ENCODE data around the gene IL15.

DNA sequence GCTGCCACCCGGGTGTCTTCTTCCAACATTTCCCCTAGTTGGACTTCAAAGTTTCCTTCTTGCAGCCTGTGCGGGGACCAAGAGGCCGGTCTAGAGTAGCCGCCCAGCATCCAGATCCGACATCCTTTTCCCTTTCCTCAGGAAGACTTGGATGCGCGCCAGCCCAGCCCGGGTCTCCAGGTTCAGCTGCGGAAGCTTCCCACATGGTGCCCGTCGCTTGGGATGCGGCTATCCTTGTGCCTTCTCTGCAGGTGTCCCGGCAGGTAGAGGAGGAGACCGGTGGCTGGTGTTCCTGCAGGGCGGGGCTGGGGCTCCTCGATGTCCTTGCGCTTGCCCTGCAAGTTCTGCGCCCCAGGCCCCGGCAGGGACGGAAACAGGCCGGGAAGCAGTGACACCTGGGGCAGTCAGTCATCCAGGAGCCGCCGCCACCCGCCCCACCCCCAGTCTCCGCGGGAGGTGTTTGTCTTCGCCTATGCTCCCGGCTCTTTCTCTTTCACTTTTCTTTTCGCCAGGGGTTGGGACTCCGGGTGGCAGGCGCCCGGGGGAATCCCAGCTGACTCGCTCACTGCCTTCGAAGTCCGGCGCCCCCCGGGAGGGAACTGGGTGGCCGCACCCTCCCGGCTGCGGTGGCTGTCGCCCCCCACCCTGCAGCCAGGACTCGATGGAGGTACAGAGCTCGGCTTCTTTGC, at the start of gene IL15:
- TF ChIP-seq, protein P1, sequence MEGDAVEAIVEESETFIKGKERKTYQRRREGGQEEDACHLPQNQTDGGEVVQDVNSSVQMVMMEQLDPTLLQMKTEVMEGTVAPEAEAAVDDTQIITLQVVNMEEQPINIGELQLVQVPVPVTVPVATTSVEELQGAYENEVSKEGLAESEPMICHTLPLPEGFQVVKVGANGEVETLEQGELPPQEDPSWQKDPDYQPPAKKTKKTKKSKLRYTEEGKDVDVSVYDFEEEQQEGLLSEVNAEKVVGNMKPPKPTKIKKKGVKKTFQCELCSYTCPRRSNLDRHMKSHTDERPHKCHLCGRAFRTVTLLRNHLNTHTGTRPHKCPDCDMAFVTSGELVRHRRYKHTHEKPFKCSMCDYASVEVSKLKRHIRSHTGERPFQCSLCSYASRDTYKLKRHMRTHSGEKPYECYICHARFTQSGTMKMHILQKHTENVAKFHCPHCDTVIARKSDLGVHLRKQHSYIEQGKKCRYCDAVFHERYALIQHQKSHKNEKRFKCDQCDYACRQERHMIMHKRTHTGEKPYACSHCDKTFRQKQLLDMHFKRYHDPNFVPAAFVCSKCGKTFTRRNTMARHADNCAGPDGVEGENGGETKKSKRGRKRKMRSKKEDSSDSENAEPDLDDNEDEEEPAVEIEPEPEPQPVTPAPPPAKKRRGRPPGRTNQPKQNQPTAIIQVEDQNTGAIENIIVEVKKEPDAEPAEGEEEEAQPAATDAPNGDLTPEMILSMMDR (IDR thresholded peaks at IDR 0.05): no peak
- peak; percentile 8 for TF ChIP-seq POLR2A (IDR thresholded peaks at IDR 0.05)

Measured in prostate gland (tissue), 2 donors.